ENCODE data around the gene ENOX1. TPM values are rescaled to one million over a fixed set of nuclear protein-coding genes. Genes with fewer than 3 reads are reported as not detected.

ENOX1 gene
- total RNA-seq, 2 donors from 2014 or later = 0.33 TPM; not detected in 1

DNA sequence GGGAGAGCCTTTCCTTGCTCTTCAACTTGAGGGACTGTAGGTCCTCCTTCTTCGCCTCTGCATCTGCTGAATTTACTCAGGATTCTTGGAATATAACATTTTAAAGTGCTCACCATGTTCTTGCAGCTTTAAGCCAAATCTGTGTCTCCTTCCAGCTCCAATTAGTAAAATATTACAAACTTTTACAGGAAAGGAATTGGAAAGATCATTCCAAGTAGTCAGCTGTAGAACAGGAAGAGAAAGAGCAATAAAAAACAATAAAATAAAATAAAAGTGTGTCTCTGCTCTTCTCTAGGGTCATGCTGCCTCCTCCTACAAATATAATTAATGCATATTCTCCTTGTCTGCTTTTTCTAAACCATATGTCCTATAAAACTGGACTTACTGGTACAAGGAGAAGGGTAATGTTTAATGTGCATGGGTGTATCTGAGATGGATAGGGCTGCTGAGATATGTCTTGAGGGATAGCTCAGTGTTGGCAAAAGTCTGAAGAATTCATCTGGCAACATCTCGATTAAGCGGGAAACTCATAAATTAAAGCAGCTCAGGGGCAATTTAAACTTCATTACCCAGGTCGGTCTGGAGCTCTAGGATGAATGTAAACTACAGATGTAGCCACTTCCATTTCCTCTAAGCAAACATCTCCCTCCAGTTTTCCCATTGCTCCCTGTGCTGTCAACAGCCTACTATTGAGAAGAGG, 25.0 kb downstream of the ENOX1 start:
- no peaks in the 10 kb centered on the region for H3K9me3 Mint-ChIP-seq
- H3K4me1 Mint-ChIP-seq = peaks cover 48% of the 10 kb centered on the region
- H3K27me3 Mint-ChIP-seq (ENCODE audit: insufficient read depth) = peaks cover 19% of the 10 kb centered on the region
- Histone ChIP-seq H3K9ac (ENCODE audit: extremely low read depth, low read length, poor library complexity, severe bottlenecking) (no peak overlapping the region), H3K27ac (ENCODE audit: low read depth, low read length) (no peak overlapping the region), H3K36me3 (ENCODE audit: control insufficient read depth, insufficient read depth, low read length) (no peaks in the 10 kb centered on the region), H3K4me1 (ENCODE audit: control insufficient read depth, insufficient read depth, low read length) (peaks cover 32% of the 10 kb centered on the region), H3K9me3 (ENCODE audit: control insufficient read depth, low read length) (no peaks in the 10 kb centered on the region), H3K27me3 (ENCODE audit: control insufficient read depth, insufficient read depth, low read length, poor library complexity, severe bottlenecking) (peaks cover 31% of the 10 kb centered on the region), H3K4me3 (ENCODE audit: low read length) (no peak overlapping the region)
- 96 to 100% methylated on average over 1 to 4 of the region's 4 CpGs for WGBS, 2 experiments (ENCODE audit: insufficient coverage in 1 of 2, insufficient read length in 1 of 2)
- DNase-seq = no peak
- no peaks in the 10 kb centered on the region for H3K36me3 Mint-ChIP-seq (ENCODE audit: low read depth)
- no peak overlapping the region for H3K4me3 Mint-ChIP-seq
- no peak overlapping the region for H3K27ac Mint-ChIP-seq
- TF ChIP-seq, protein P1, sequence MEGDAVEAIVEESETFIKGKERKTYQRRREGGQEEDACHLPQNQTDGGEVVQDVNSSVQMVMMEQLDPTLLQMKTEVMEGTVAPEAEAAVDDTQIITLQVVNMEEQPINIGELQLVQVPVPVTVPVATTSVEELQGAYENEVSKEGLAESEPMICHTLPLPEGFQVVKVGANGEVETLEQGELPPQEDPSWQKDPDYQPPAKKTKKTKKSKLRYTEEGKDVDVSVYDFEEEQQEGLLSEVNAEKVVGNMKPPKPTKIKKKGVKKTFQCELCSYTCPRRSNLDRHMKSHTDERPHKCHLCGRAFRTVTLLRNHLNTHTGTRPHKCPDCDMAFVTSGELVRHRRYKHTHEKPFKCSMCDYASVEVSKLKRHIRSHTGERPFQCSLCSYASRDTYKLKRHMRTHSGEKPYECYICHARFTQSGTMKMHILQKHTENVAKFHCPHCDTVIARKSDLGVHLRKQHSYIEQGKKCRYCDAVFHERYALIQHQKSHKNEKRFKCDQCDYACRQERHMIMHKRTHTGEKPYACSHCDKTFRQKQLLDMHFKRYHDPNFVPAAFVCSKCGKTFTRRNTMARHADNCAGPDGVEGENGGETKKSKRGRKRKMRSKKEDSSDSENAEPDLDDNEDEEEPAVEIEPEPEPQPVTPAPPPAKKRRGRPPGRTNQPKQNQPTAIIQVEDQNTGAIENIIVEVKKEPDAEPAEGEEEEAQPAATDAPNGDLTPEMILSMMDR (conservative IDR thresholded peaks at IDR 0.05) = no peak

- Histone ChIP-seq H3K4me1 (ENCODE audit: control insufficient read depth, insufficient read depth, low read length) (peaks cover 21% of the 10 kb centered on the region), H3K27me3 (ENCODE audit: control insufficient read depth, insufficient read depth, low read length, poor library complexity, severe bottlenecking) (peaks cover 21% of the 10 kb centered on the region), H3K9me3 (ENCODE audit: control insufficient read depth, low read length) (no peaks in the 10 kb centered on the region), H3K9ac (ENCODE audit: extremely low read depth, low read length, poor library complexity, severe bottlenecking) (no peak overlapping the region), H3K36me3 (ENCODE audit: control insufficient read depth, insufficient read depth, low read length) (no peaks in the 10 kb centered on the region), H3K4me3 (ENCODE audit: low read length) (no peak overlapping the region), H3K27ac (ENCODE audit: low read depth, low read length) (no peak overlapping the region)
- H3K27me3 Mint-ChIP-seq (ENCODE audit: insufficient read depth) = peaks cover 14% of the 10 kb centered on the region
- no peaks in the 10 kb centered on the region for H3K9me3 Mint-ChIP-seq
- H3K27ac Mint-ChIP-seq = no peak overlapping the region
- no peak overlapping the region for H3K4me3 Mint-ChIP-seq
- H3K4me1 Mint-ChIP-seq = peaks cover 38% of the 10 kb centered on the region
- TF ChIP-seq, protein P1 (conservative IDR thresholded peaks at IDR 0.05) = no peak
- no peak for DNase-seq
- no peaks in the 10 kb centered on the region for H3K36me3 Mint-ChIP-seq (ENCODE audit: low read depth)
- 87 to 96% methylated on average over 3 of the region's 3 CpGs for WGBS, 2 experiments (ENCODE audit: insufficient coverage in 1 of 2, insufficient read length in 1 of 2)
These were observed 26.5 kb downstream of the ENOX1 start for GRCh38 chr13:43760257-43760656.

DNA sequence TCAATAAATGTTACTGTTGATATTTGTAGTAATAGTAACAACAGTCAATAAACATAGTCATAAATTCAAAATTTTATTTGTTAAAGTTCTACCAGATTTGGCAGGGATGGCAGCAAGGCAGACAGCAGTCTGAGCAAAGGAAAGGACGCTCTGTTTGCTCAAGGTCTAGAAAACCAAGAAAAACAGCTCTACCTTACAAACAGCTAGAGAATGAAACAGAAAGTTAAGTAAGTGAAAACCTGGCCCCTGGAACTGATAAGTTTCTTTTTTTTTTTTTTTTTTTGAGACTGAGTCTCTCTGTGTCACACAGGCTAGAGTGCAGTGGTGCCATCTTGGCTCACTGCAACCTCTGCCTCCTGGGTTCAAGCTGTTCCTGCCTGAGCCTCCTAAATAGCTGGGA, 27.9 kb downstream of the ENOX1 start:
- Mint-ChIP-seq H3K27me3 (ENCODE audit: insufficient read depth) (peaks cover 14% of the 10 kb centered on the region), H3K4me1 (peaks cover 24% of the 10 kb centered on the region), H3K27ac (no peak overlapping the region), H3K4me3 (no peak overlapping the region), H3K36me3 (ENCODE audit: low read depth) (no peaks in the 10 kb centered on the region), H3K9me3 (no peaks in the 10 kb centered on the region)
- Histone ChIP-seq H3K4me1 (ENCODE audit: control insufficient read depth, insufficient read depth, low read length) (peaks cover 9% of the 10 kb centered on the region), H3K4me3 (ENCODE audit: low read length) (no peak overlapping the region), H3K27ac (ENCODE audit: low read depth, low read length) (no peak overlapping the region), H3K9ac (ENCODE audit: extremely low read depth, low read length, poor library complexity, severe bottlenecking) (no peak overlapping the region), H3K9me3 (ENCODE audit: control insufficient read depth, low read length) (no peaks in the 10 kb centered on the region), H3K36me3 (ENCODE audit: control insufficient read depth, insufficient read depth, low read length) (no peaks in the 10 kb centered on the region), H3K27me3 (ENCODE audit: control insufficient read depth, insufficient read depth, low read length, poor library complexity, severe bottlenecking) (peaks cover 21% of the 10 kb centered on the region)
- 100% methylated on average over 1 of the region's 1 CpG; no CpG with 5 or more reads in 1 of the 2 experiments for WGBS, 2 experiments (ENCODE audit: insufficient coverage in 1 of 2, insufficient read length in 1 of 2)
- DNase-seq = no peak
- TF ChIP-seq, protein P1 (conservative IDR thresholded peaks at IDR 0.05) = no peak

Data from endodermal cell (in vitro differentiated cells).